Mesenteric fat pad (tissue), 1 donor: Measurements from ENCODE around the gene GPR15LG. TPM values are rescaled to one million over a fixed set of nuclear protein-coding genes. Genes with fewer than 3 reads are reported as not detected.
A peak's percentile ranks its signal among the peaks of the same experiment; 100 is the strongest.

Experiments used
- DNase-seq: peaks from one replicate; pipeline ENCODE4 v3.0.0-alpha.2; 2020; ENCODE audit warnings: low spot score
- total RNA-seq: library from RNA; stranded (reverse); fragmentation: NEBNext Ultra II Directional; extraction: Animal tissue kit (Norgen Biotek cat#: 25700); gene quantifications from one replicate; pipeline ENCODE4 v1.2.1, GENCODE V29; 2021
- donor health status: DM: yes; HTN: yes; CAD: no.

Gene GPR15LG
- total RNA-seq, 1 donor from 2014 or later, result not detected

- DNase-seq, result peak; percentile 76
Measured at GRCh38 chr10:84214046-84214572, 40.5 kb downstream of the GPR15LG start.

- peak; percentile 33 for DNase-seq
Measured at GRCh38 chr10:84214612-84215235, 41.1 kb downstream of the GPR15LG start.

- DNase-seq, result no peak
Measured at GRCh38 chr10:84216834-84217233, 43.2 kb downstream of the GPR15LG start.

GRCh38 chr10:84217746-84218145 lies 44.1 kb downstream of the GPR15LG start:
- no peak for DNase-seq

GRCh38 chr10:84221916-84222315 lies 48.3 kb downstream of the GPR15LG start:
- DNase-seq, result no peak

GRCh38 chr10:84224411-84225028 lies 50.9 kb downstream of the GPR15LG start:
- DNase-seq, result no peak

- DNase-seq, result no peak
Measured at GRCh38 chr10:84225427-84226173, 52.0 kb downstream of the GPR15LG start, which contains the start of gene LRIT2. Gene LRIT2 (minus strand): TSS chr10:84225544. CDS start chr10:84225520, 24 bp downstream.

- DNase-seq, result no peak
Measured at GRCh38 chr10:84226616-84227015, 53.0 kb downstream of the GPR15LG start.

- no peak for DNase-seq
Measured at GRCh38 chr10:84227810-84228209, 54.2 kb downstream of the GPR15LG start.

- no peak for DNase-seq
Measured at GRCh38 chr10:84230359-84230758, 56.8 kb downstream of the GPR15LG start.

- DNase-seq, result no peak
Measured at GRCh38 chr10:84232376-84232775, 58.8 kb downstream of the GPR15LG start.

- no peak for DNase-seq
Measured at GRCh38 chr10:84233940-84234339, 60.3 kb downstream of the GPR15LG start.

- DNase-seq, result no peak
Measured at GRCh38 chr10:84234479-84234878, 60.9 kb downstream of the GPR15LG start.

Other genes with a start within 250 kb of the GPR15LG start
- 146 TPM for gene GHITM, start 34.3 kb upstream of the GPR15LG start, total RNA-seq
- gene CDHR1, start 20.7 kb downstream of the GPR15LG start, total RNA-seq, result 0.35 TPM
- gene LRIT2, start 51.7 kb downstream of the GPR15LG start, total RNA-seq, result not detected
- gene LRIT1, start 67.7 kb downstream of the GPR15LG start, total RNA-seq, result not detected
- not detected for gene RGR, start 71.3 kb downstream of the GPR15LG start, total RNA-seq
- 70.3 TPM for gene CCSER2, start 154.8 kb downstream of the GPR15LG start, total RNA-seq